Measurements from ENCODE around the gene GPRC5C. TPM values are rescaled to one million over a fixed set of nuclear protein-coding genes. Genes with fewer than 3 reads are reported as not detected.
"Not testable (repeated sequence)": the region's sequence is repeated elsewhere in the genome, so short reads cannot be mapped to it uniquely, and the experiment has no call there.

Gene GPRC5C
- total RNA-seq, 1 experiment from 2014 or later: 18.5 TPM

GRCh38 chr17:74402048-74402447 lies 29.8 kb upstream of the GPRC5C start:
- no peaks in the 10 kb centered on the region for H3K36me3 ChIP-seq
- no peaks in the 10 kb centered on the region for H3K27me3 ChIP-seq
- DNase-seq: no peak
- no peak overlapping the region for H3K4me3 ChIP-seq
- H3K9me3 ChIP-seq: no peaks in the 10 kb centered on the region

- H3K9me3 ChIP-seq: no peaks in the 10 kb centered on the region
These were observed 28.3 kb upstream of the GPRC5C start for GRCh38 chr17:74403512-74404137.

GRCh38 chr17:74404218-74404617 lies 27.7 kb upstream of the GPRC5C start:
- Histone ChIP-seq H3K27me3 (no peaks in the 10 kb centered on the region), H3K4me3 (no peak overlapping the region), H3K9me3 (no peaks in the 10 kb centered on the region), H3K36me3 (no peaks in the 10 kb centered on the region)
- no peak for DNase-seq

More at GRCh38 chr17:74403512-74404137, 28.3 kb upstream of the GPRC5C start:
- no peaks in the 10 kb centered on the region for H3K36me3 ChIP-seq
- no peak overlapping the region for H3K4me3 ChIP-seq
- H3K27me3 ChIP-seq: no peaks in the 10 kb centered on the region
- DNase-seq: no peak

GRCh38 chr17:74404789-74405188 lies 27.1 kb upstream of the GPRC5C start:
- no peak for DNase-seq
- Histone ChIP-seq H3K9me3 (no peaks in the 10 kb centered on the region), H3K36me3 (no peaks in the 10 kb centered on the region), H3K4me3 (no peak overlapping the region), H3K27me3 (no peaks in the 10 kb centered on the region)

GRCh38 chr17:74405311-74405710 lies 26.6 kb upstream of the GPRC5C start:
- not testable (repeated sequence) for H3K27me3 ChIP-seq, H3K36me3 ChIP-seq, H3K9me3 ChIP-seq, DNase-seq, H3K4me3 ChIP-seq

- H3K27me3 ChIP-seq: no peaks in the 10 kb centered on the region
- no peak overlapping the region for H3K4me3 ChIP-seq
- H3K36me3 ChIP-seq: no peaks in the 10 kb centered on the region
- no peaks in the 10 kb centered on the region for H3K9me3 ChIP-seq
- DNase-seq: peak; percentile 44
These were observed 24.5 kb upstream of the GPRC5C start for GRCh38 chr17:74407384-74407783.

- Histone ChIP-seq H3K4me3 (no peak overlapping the region), H3K27me3 (no peaks in the 10 kb centered on the region), H3K36me3 (no peaks in the 10 kb centered on the region), H3K9me3 (no peaks in the 10 kb centered on the region)
- DNase-seq: peak; percentile 75
These were observed 23.6 kb upstream of the GPRC5C start for GRCh38 chr17:74408262-74408661.

GRCh38 chr17:74408815-74409214 lies 23.1 kb upstream of the GPRC5C start:
- Histone ChIP-seq H3K4me3 (no peak overlapping the region), H3K9me3 (no peaks in the 10 kb centered on the region), H3K27me3 (no peaks in the 10 kb centered on the region), H3K36me3 (no peaks in the 10 kb centered on the region)
- no peak for DNase-seq

- H3K27me3 ChIP-seq: no peaks in the 10 kb centered on the region
- DNase-seq: no peak
- H3K36me3 ChIP-seq: no peaks in the 10 kb centered on the region
- no peak overlapping the region for H3K4me3 ChIP-seq
- H3K9me3 ChIP-seq: no peaks in the 10 kb centered on the region
These were observed 21.9 kb upstream of the GPRC5C start for GRCh38 chr17:74410001-74410443.

- no peak overlapping the region for H3K4me3 ChIP-seq
- H3K9me3 ChIP-seq: no peaks in the 10 kb centered on the region
- no peak for DNase-seq
- H3K27me3 ChIP-seq: no peaks in the 10 kb centered on the region
- H3K36me3 ChIP-seq: no peaks in the 10 kb centered on the region
These were observed 19.3 kb upstream of the GPRC5C start for GRCh38 chr17:74412581-74412980.

GRCh38 chr17:74413491-74413890 lies 18.4 kb upstream of the GPRC5C start:
- no peaks in the 10 kb centered on the region for H3K27me3 ChIP-seq
- H3K4me3 ChIP-seq: no peak overlapping the region
- H3K9me3 ChIP-seq: no peaks in the 10 kb centered on the region
- DNase-seq: no peak
- H3K36me3 ChIP-seq: no peaks in the 10 kb centered on the region

- no peaks in the 10 kb centered on the region for H3K9me3 ChIP-seq
- no peak for DNase-seq
- no peaks in the 10 kb centered on the region for H3K27me3 ChIP-seq
- H3K4me3 ChIP-seq: no peak overlapping the region
- no peaks in the 10 kb centered on the region for H3K36me3 ChIP-seq
These were observed 17.4 kb upstream of the GPRC5C start for GRCh38 chr17:74414510-74414909.

- DNase-seq: no peak
- H3K9me3 ChIP-seq: no peaks in the 10 kb centered on the region
- H3K27me3 ChIP-seq: no peaks in the 10 kb centered on the region
- H3K4me3 ChIP-seq: no peak overlapping the region
- H3K36me3 ChIP-seq: no peaks in the 10 kb centered on the region
These were observed 16.1 kb upstream of the GPRC5C start for GRCh38 chr17:74415608-74416396.

- no peak overlapping the region for H3K4me3 ChIP-seq
- no peaks in the 10 kb centered on the region for H3K36me3 ChIP-seq
- peak; percentile 78 for DNase-seq
- H3K27me3 ChIP-seq: no peaks in the 10 kb centered on the region
- no peaks in the 10 kb centered on the region for H3K9me3 ChIP-seq
These were observed 14.5 kb upstream of the GPRC5C start for GRCh38 chr17:74417178-74418045.

- no peaks in the 10 kb centered on the region for H3K27me3 ChIP-seq
- H3K4me3 ChIP-seq: no peak overlapping the region
- H3K36me3 ChIP-seq: no peaks in the 10 kb centered on the region
- DNase-seq: no peak
- 0 out of 2 replicates have a peak, but pooled peaks cover 2% of the 10 kb centered on the region for H3K9me3 ChIP-seq
These were observed 11.9 kb upstream of the GPRC5C start for GRCh38 chr17:74419928-74420411.

GRCh38 chr17:74424117-74424516 lies 7.8 kb upstream of the GPRC5C start:
- no peaks in the 10 kb centered on the region for H3K27me3 ChIP-seq
- H3K9me3 ChIP-seq: 0 out of 2 replicates have a peak, but pooled peaks cover 2% of the 10 kb centered on the region
- no peaks in the 10 kb centered on the region for H3K36me3 ChIP-seq
- no peak for DNase-seq
- H3K4me3 ChIP-seq: no peak overlapping the region

GRCh38 chr17:74424657-74425056 lies 7.2 kb upstream of the GPRC5C start:
- no peak for DNase-seq
- H3K9me3 ChIP-seq: 0 out of 2 replicates have a peak, but pooled peaks cover 2% of the 10 kb centered on the region
- H3K36me3 ChIP-seq: no peaks in the 10 kb centered on the region
- H3K4me3 ChIP-seq: no peak overlapping the region
- H3K27me3 ChIP-seq: no peaks in the 10 kb centered on the region

All from MG63 (cell line).